Endothelial cell of umbilical vein (primary cell): ENCODE measurements around the gene ELOVL5. TPM values are rescaled to one million over a fixed set of nuclear protein-coding genes. Genes with fewer than 3 reads are reported as not detected.

ENCODE experiments used
- BruUV-seq: library from RNA; stranded (reverse); fragments of 400-500 nt; replicated peaks from 2 replicates; lab custom pipeline; 2021; lab: Mats Ljungman, UMichigan
- CTCF ChIA-PET: fragments of 300-600, 350-600 bp; sonication (Branson Sonifier 250); formaldehyde crosslinking; loops from one replicate; lab custom pipeline; 2021; ENCODE audit warnings: antibody characterized with exemption, inconsistent platforms; lab: Charles Lee
- POLR2A ChIA-PET: fragments of 300-600, 350-600 bp; sonication (Branson Sonifier 250); formaldehyde crosslinking; loops from one replicate; lab custom pipeline; 2021; ENCODE audit warnings: antibody characterized with exemption, inconsistent platforms; lab: Charles Lee
- DNase-seq: peaks from one replicate; pipeline ENCODE4 v3.0.0-alpha.2; 2011; ENCODE audit warnings: low read depth, low spot score
- FAIRE-seq: peaks from 2 replicates; lab custom pipeline; 2011; peaks lifted over from hg19 to GRCh38; lab: Jason Lieb, UNC
- H2AFZ ChIP-seq: 2 replicates; pipeline ENCODE4 v1.6.0; 2012; ENCODE audit warnings: low read depth, low read length, control low read depth, inconsistent platforms
- H3K27ac ChIP-seq: 2 replicates; pipeline ENCODE4 v1.5.1; 2011; ENCODE audit warnings: low read depth, mild to moderate bottlenecking, control low read depth, low read length, moderate library complexity; ENCODE audit not compliant: insufficient read depth
- H3K27me3 ChIP-seq, 2 experiments: 2 replicates each; pipeline versions ENCODE4 v1.6.0 to v1.6.1; 2011; ENCODE audit warnings: low read length in 2 of 2, mixed read lengths in 1 of 2; ENCODE audit not compliant: control insufficient read depth in 2 of 2, insufficient read depth in 2 of 2
- H3K36me3 ChIP-seq, 2 experiments: 2 replicates in 1 of 2; 3 replicates in 1 of 2; pipeline ENCODE4 v1.5.1; 2011; ENCODE audit warnings: low read length in 2 of 2, mild to moderate bottlenecking in 1 of 2, moderate library complexity in 1 of 2; ENCODE audit not compliant: control insufficient read depth in 2 of 2, insufficient read depth in 2 of 2; ENCODE audit errors: extremely low read depth in 1 of 2
- H3K4me1 ChIP-seq: 3 replicates; pipeline ENCODE4 v1.5.1; 2011; ENCODE audit warnings: mild to moderate bottlenecking, low read length; ENCODE audit not compliant: control insufficient read depth, insufficient read depth; ENCODE audit errors: extremely low read depth
- H3K4me2 ChIP-seq: 2 replicates; pipeline ENCODE4 v1.6.1; 2011; ENCODE audit warnings: low read length, control low read depth, mixed read lengths; ENCODE audit not compliant: insufficient read depth
- H3K4me3 ChIP-seq, 3 experiments: fragments of 200-600 bp in 1 of 3; sonication (generic), shearing (Covaris generic) in 1 of 3; replicated peaks in 1 of 3; 2 replicates each; pipeline ENCODE4 v1.5.1; 2011 to 2016; ENCODE audit warnings: control low read depth in 3 of 3, low read length in 3 of 3, mild to moderate bottlenecking in 2 of 3, inconsistent platforms in 1 of 3, low read depth in 1 of 3, moderate library complexity in 1 of 3; ENCODE audit not compliant: insufficient read depth in 1 of 3
- H3K79me2 ChIP-seq: 2 replicates; pipeline ENCODE4 v1.6.0; 2012; ENCODE audit warnings: low read length, inconsistent platforms; ENCODE audit not compliant: control insufficient read depth, insufficient read depth
- H3K9ac ChIP-seq: replicated peaks from 2 replicates; pipeline ENCODE3; 2011; ENCODE audit warnings: low read length, control low read depth; ENCODE audit not compliant: insufficient read depth; ENCODE audit errors: extremely low read depth
- H3K9me1 ChIP-seq: replicated peaks from 3 replicates; pipeline ENCODE4 v1.6.0; 2011; ENCODE audit warnings: mild to moderate bottlenecking, low read length; ENCODE audit not compliant: control insufficient read depth, insufficient read depth; ENCODE audit errors: extremely low read depth
- H3K9me3 ChIP-seq: replicated peaks from 2 replicates; pipeline ENCODE4 v1.5.1; 2012; ENCODE audit warnings: low read length, inconsistent platforms; ENCODE audit not compliant: control insufficient read depth, insufficient read depth
- H4K20me1 ChIP-seq: replicated peaks from 2 replicates; pipeline ENCODE3; 2011; ENCODE audit warnings: mild to moderate bottlenecking, low read length; ENCODE audit not compliant: control insufficient read depth, insufficient read depth; ENCODE audit errors: extremely low read depth
- EZH2 ChIP-seq: IDR thresholded peaks from 2 replicates; pipeline ENCODE4 v1.6.1; 2012; ENCODE audit warnings: borderline replicate concordance, low read depth, mild to moderate bottlenecking, moderate library complexity, low read length, inconsistent platforms; ENCODE audit not compliant: severe bottlenecking
- FOS ChIP-seq: IDR thresholded peaks from 2 replicates; pipeline ENCODE4 v1.6.1; 2011; ENCODE audit warnings: mild to moderate bottlenecking, low read length, moderate library complexity, borderline replicate concordance; ENCODE audit not compliant: insufficient read depth
- GATA2 ChIP-seq: IDR thresholded peaks from 2 replicates; pipeline ENCODE4 v1.7.0; 2011; ENCODE audit warnings: low read depth, mild to moderate bottlenecking, moderate library complexity, mixed read lengths, low read length; ENCODE audit not compliant: insufficient read length, insufficient read depth
- JUN ChIP-seq: IDR thresholded peaks from 2 replicates; pipeline ENCODE4 v1.6.1; 2011; ENCODE audit warnings: borderline replicate concordance, low read depth; ENCODE audit not compliant: insufficient read length, insufficient read depth
- MAX ChIP-seq: IDR thresholded peaks from 2 replicates; pipeline ENCODE4 v1.6.1; 2011; ENCODE audit not compliant: insufficient read depth, insufficient read length
- MYC ChIP-seq: IDR thresholded peaks from one replicate; pipeline ENCODE4 v1.6.1; 2011; ENCODE audit warnings: mild to moderate bottlenecking, low read depth, low read length
- POLR2A ChIP-seq: IDR thresholded peaks from 2 replicates; pipeline ENCODE4 v1.6.1; 2012; ENCODE audit warnings: low read depth, mild to moderate bottlenecking, control low read depth, low read length
- POLR2AphosphoS5 ChIP-seq: IDR thresholded peaks from 2 replicates; pipeline ENCODE4 v1.6.1; 2012; ENCODE audit warnings: low read depth, mild to moderate bottlenecking, control low read depth, low read length, moderate library complexity; ENCODE audit not compliant: insufficient read depth
- dilution Hi-C: fragments of 300-500 bp; cut with MboI; formaldehyde crosslinking; loops from one replicate; pipeline ENCODE4 v1.15.0; 2019; ENCODE audit warnings: low sequenced_read_pairs; ENCODE audit not compliant: extremely low pct_ligation_motif_present
- intact Hi-C: fragments of 100-400 bp; cut with micrococcal nuclease; formaldehyde crosslinking; loops from one replicate; pipeline ENCODE4 v1.10.0; 2022
- polyA plus RNA-seq, 4 experiments: library from polyadenylated mRNA; depleted of rRNA in 3 of 4; stranded (reverse) in 3 of 4; unstranded in 1 of 4; fragments of >200 nt; gene quantifications; 2 replicates each; pipeline versions ENCODE4 v1.2.1 to v1.2.3, GENCODE V29; 2011 to 2012; ENCODE audit warnings: missing spikeins in 1 of 4
- total RNA-seq: library from RNA; stranded (reverse); gene quantifications from 2 replicates; pipeline ENCODE4 v1.2.3, GENCODE V29; 2021
- TF ChIP-seq, protein P1 (sequence below), 2 donors: IDR thresholded peaks; 1 replicate in 1 of 2; 2 replicates in 1 of 2; pipeline ENCODE4 v1.5.1; 2011; ENCODE audit warnings: low read length in 2 of 2, mild to moderate bottlenecking in 2 of 2, moderate library complexity in 2 of 2, control low read depth in 1 of 2, inconsistent platforms in 1 of 2, low read depth in 1 of 2; ENCODE audit not compliant: insufficient read depth in 1 of 2; ENCODE audit errors: extremely low read depth in 1 of 2

Gene ELOVL5
- total and polyA plus RNA-seq, 2 donors (not counting 3 experiments of a cell fraction or from before 2014, with no cell fraction given) = 85.9 to 140 TPM

GRCh38 chr6:53309901-53310300 is 38.8 kb downstream of the ELOVL5 start:
- Histone ChIP-seq H3K79me2 (peaks cover 86% of the 10 kb centered on the region), H3K9ac (no peak overlapping the region), H3K9me3 (no peaks in the 10 kb centered on the region), H3K36me3 (no peaks in the 10 kb centered on the region), H3K4me1 (peaks cover 39% of the 10 kb centered on the region), H3K9me1 (no peaks in the 10 kb centered on the region), H4K20me1 (no peaks in the 10 kb centered on the region), H3K27me3 (no peaks in the 10 kb centered on the region), H3K4me2 (no peak overlapping the region), H2AFZ (no peak overlapping the region), H3K4me3 (no peak overlapping the region), H3K27ac (peak overlapping the region; percentile 34)
- DNase-seq = no peak
- dilution Hi-C loops = no loop called here
- no peak for TF ChIP-seq POLR2A
- TF ChIP-seq FOS = no peak
- no peak for TF ChIP-seq POLR2AphosphoS5
- TF ChIP-seq MYC = no peak
- TF ChIP-seq MAX = no peak
- TF ChIP-seq JUN = no peak
- no peak for TF ChIP-seq GATA2
- no peak for TF ChIP-seq EZH2
- TF ChIP-seq, protein P1, sequence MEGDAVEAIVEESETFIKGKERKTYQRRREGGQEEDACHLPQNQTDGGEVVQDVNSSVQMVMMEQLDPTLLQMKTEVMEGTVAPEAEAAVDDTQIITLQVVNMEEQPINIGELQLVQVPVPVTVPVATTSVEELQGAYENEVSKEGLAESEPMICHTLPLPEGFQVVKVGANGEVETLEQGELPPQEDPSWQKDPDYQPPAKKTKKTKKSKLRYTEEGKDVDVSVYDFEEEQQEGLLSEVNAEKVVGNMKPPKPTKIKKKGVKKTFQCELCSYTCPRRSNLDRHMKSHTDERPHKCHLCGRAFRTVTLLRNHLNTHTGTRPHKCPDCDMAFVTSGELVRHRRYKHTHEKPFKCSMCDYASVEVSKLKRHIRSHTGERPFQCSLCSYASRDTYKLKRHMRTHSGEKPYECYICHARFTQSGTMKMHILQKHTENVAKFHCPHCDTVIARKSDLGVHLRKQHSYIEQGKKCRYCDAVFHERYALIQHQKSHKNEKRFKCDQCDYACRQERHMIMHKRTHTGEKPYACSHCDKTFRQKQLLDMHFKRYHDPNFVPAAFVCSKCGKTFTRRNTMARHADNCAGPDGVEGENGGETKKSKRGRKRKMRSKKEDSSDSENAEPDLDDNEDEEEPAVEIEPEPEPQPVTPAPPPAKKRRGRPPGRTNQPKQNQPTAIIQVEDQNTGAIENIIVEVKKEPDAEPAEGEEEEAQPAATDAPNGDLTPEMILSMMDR (IDR thresholded peaks at IDR 0.05; ENCODE audit: extremely low read depth in 1 of 2, insufficient read depth in 1 of 2, low read depth in 1 of 2, low read length in 2 of 2) = no peak
- intact Hi-C loops = loop anchor here (10.0 kb wide), 1 partner anchor 235 kb away; the partner anchor contains the start of gene GCLC
- FAIRE-seq = no peak
- no TSS peak for BruUV-seq
- ChIA-PET CTCF (interaction anchor here (1.2 to 1.4 kb wide), 2 partner anchors 18 kb away, joined by 3 to 4 read pairs; no protein-coding TSS in a partner anchor), POLR2A (no interaction called here)
